SK-N-MC (cell line): ENCODE data around the gene LRCH1.
A peak's percentile ranks its signal among the peaks of the same experiment; 100 is the strongest.

Source experiments
- DNase-seq: peaks from one replicate; pipeline ENCODE4 v3.0.0-alpha.2; 2011; ENCODE audit warnings: low read depth, low spot score
- H3K27ac ChIP-seq: fragments of 200-600 bp; sonication (generic); 2 replicates; pipeline ENCODE4 v1.5.1; 2016; ENCODE audit warnings: mixed run types
- H3K36me3 ChIP-seq: fragments of 200-600 bp; sonication (generic); 2 replicates; pipeline ENCODE4 v1.6.1; 2017; ENCODE audit warnings: antibody characterized with exemption, low read length, mixed read lengths; ENCODE audit not compliant: insufficient read depth
- H3K4me3 ChIP-seq: fragments of 200-600 bp; sonication (generic); 2 replicates; pipeline ENCODE4 v1.5.1; 2016
- H3K9ac ChIP-seq: fragments of 200-600 bp; sonication (generic); 2 replicates; pipeline ENCODE4 v1.8.0; 2017; ENCODE audit warnings: mixed run types, mixed read lengths; ENCODE audit not compliant: insufficient read length
- H3K9me3 ChIP-seq: fragments of 200-600 bp; sonication (generic); 2 replicates; pipeline ENCODE4 v1.6.1; 2017; ENCODE audit warnings: low read depth, mild to moderate bottlenecking, antibody characterized with exemption, low read length, moderate library complexity, mixed read lengths
- EZH2 ChIP-seq: fragments of 200-600 bp; sonication (generic); IDR thresholded peaks from one replicate; pipeline ENCODE4 v1.6.1; 2017; ENCODE audit warnings: antibody characterized with exemption
- FOXP2 ChIP-seq: optimal IDR thresholded peaks from 2 replicates; pipeline ENCODE3; 2011; ENCODE audit warnings: mild to moderate bottlenecking, moderate library complexity; ENCODE audit not compliant: insufficient read depth; ENCODE audit errors: extremely low read length, control extremely low read depth
- POLR2AphosphoS5 ChIP-seq: IDR thresholded peaks from 2 replicates; pipeline ENCODE4 v1.6.1; 2012; ENCODE audit warnings: mild to moderate bottlenecking, low read depth, low read length, borderline replicate concordance

The LRCH1 gene

DNA sequence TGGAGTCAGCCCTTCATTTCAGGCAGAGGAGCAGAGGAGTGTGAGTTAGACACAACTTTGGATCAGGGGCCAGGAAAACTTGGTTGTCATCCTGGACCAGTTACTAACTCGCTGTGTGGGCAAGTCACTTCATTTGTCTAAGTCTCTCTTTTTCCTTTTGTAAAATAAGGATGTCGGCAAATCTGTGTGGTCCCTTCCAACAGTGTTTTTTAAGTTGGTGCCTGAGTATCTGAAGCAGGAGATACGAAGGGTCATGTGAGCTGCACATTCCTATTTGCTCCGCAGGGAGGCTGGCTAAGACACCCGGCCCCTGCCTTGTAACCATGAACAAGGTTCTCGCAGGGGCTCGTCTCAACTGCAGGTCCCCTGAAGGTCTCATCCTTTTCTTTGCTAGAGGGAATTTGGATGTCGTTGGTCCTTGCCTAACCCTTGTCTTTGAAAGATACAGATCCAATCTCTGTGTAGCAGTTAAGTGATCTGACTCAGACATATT lies 64.3 kb downstream of the LRCH1 start:
- H3K9ac ChIP-seq = no peak overlapping the region
- no peak overlapping the region for H3K4me3 ChIP-seq
- no peaks in the 10 kb centered on the region for H3K36me3 ChIP-seq
- H3K27ac ChIP-seq = no peak overlapping the region
- H3K9me3 ChIP-seq = no peaks in the 10 kb centered on the region
- no peak for DNase-seq
- no peak for TF ChIP-seq EZH2
- TF ChIP-seq POLR2AphosphoS5 = no peak
- TF ChIP-seq FOXP2 = no peak

GRCh38 chr13:46617885-46618284 lies 64.9 kb downstream of the LRCH1 start:
- Histone ChIP-seq H3K36me3 (no peaks in the 10 kb centered on the region), H3K4me3 (no peak overlapping the region), H3K9ac (no peak overlapping the region), H3K9me3 (no peaks in the 10 kb centered on the region), H3K27ac (no peak overlapping the region)
- DNase-seq = no peak
- TF ChIP-seq EZH2 (no peak), POLR2AphosphoS5 (no peak), FOXP2 (no peak)

GRCh38 chr13:46618694-46619254 lies 65.8 kb downstream of the LRCH1 start:
- DNase-seq = no peak
- Histone ChIP-seq H3K9me3 (no peaks in the 10 kb centered on the region), H3K27ac (no peak overlapping the region), H3K4me3 (no peak overlapping the region), H3K36me3 (no peaks in the 10 kb centered on the region), H3K9ac (no peak overlapping the region)
- TF ChIP-seq POLR2AphosphoS5 (no peak), FOXP2 (no peak), EZH2 (no peak)

GRCh38 chr13:46620029-46620428 lies 67.1 kb downstream of the LRCH1 start:
- no peaks in the 10 kb centered on the region for H3K9me3 ChIP-seq
- H3K9ac ChIP-seq = no peak overlapping the region
- no peak for DNase-seq
- H3K4me3 ChIP-seq = no peak overlapping the region
- H3K36me3 ChIP-seq = no peaks in the 10 kb centered on the region
- no peak overlapping the region for H3K27ac ChIP-seq
- no peak for TF ChIP-seq POLR2AphosphoS5
- TF ChIP-seq FOXP2 = no peak
- no peak for TF ChIP-seq EZH2

- TF ChIP-seq POLR2AphosphoS5 (no peak), FOXP2 (no peak), EZH2 (no peak)
- H3K27ac ChIP-seq = no peak overlapping the region
- no peaks in the 10 kb centered on the region for H3K9me3 ChIP-seq
- H3K36me3 ChIP-seq = no peaks in the 10 kb centered on the region
- H3K4me3 ChIP-seq = no peak overlapping the region
- DNase-seq = no peak
- H3K9ac ChIP-seq = no peak overlapping the region
These were observed 67.5 kb downstream of the LRCH1 start for GRCh38 chr13:46620471-46620870.

DNA sequence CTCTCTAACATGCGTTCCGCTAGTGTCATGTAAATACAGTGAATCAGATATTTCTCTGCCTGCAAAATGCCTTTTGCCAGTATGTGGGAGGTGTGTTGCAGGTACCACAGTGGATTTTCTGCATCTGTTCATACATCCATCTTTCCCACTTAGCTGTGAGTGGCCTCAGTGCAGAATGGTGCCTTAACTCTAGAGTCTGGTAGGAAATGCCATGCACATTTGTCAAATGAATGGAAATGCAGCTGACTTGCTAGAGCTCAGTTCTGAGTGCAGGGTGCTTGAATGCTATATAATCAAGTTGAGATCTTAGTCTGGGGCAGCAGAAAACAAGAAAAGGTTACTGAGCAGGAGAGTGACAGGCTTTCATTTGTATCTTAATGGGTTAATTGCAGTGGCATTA lies 68.2 kb downstream of the LRCH1 start:
- Histone ChIP-seq H3K9me3 (no peaks in the 10 kb centered on the region), H3K9ac (no peak overlapping the region), H3K36me3 (no peaks in the 10 kb centered on the region), H3K27ac (no peak overlapping the region), H3K4me3 (no peak overlapping the region)
- TF ChIP-seq POLR2AphosphoS5 = no peak
- no peak for TF ChIP-seq EZH2
- no peak for TF ChIP-seq FOXP2
- no peak for DNase-seq

GRCh38 chr13:46621792-46622629 lies 69.0 kb downstream of the LRCH1 start:
- peak overlapping the region; percentile 81 for H3K27ac ChIP-seq
- no peaks in the 10 kb centered on the region for H3K36me3 ChIP-seq
- H3K4me3 ChIP-seq = peak overlapping the region; percentile 61
- H3K9me3 ChIP-seq = no peaks in the 10 kb centered on the region
- no peak overlapping the region for H3K9ac ChIP-seq
- no peak for DNase-seq
- no peak for TF ChIP-seq POLR2AphosphoS5
- no peak for TF ChIP-seq FOXP2
- TF ChIP-seq EZH2 = no peak

- Histone ChIP-seq H3K9me3 (no peaks in the 10 kb centered on the region), H3K27ac (peak overlapping the region; percentile 81), H3K9ac (no peak overlapping the region), H3K36me3 (no peaks in the 10 kb centered on the region), H3K4me3 (peak overlapping the region; percentile 61)
- DNase-seq = peak; percentile 86
- TF ChIP-seq POLR2AphosphoS5 (no peak), FOXP2 (peak; percentile 82), EZH2 (no peak)
These were observed 69.8 kb downstream of the LRCH1 start for GRCh38 chr13:46622630-46623256.
